ENCODE data around the gene RNU1-4. TPM values are rescaled to one million over a fixed set of nuclear protein-coding genes. Genes with fewer than 3 reads are reported as not detected.
"Not testable (repeated sequence)": the region's sequence is repeated elsewhere in the genome, so short reads cannot be mapped to it uniquely, and the experiment has no call there.

Gene RNU1-4
- polyA plus RNA-seq, 4 donors = not detected

DNA sequence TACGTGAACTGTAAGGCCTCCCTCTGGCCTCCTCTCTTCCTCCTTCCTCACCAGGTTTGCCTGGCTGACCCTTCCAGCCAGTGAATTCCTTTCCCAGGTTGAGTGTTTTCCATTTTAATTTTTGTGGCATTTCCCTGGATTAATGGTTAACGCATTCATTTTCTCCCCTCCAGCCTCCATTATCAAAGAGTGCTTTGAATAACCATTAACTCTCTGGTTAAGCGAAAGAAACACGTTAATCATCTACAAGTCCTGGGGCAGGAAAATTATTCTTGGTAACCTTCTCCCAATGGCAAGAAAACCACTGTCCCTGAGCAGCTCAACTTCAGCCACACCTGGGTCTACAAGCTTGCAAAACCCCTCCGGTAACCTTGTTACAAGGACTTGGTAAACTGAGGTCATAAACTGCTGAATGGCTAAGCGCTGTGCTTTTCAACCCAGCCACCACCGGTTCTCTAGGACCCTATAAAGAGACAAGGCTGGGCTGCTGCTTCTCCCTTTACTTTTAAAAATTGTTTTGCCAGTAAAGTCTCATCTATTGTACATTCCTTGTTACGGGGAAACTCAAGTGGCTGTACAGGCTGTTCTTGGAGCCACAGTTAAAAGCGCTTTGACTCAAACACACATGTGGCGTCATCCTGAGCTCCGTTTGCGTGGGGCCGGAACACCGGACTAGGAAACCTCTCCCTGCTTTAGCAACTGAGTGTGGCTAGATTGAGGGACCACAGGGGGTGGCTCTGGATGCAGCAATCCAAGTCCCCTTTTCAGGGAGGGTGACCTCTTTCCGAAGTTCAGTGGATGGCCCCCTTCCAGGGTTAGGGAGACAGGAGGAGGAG is 24.7 kb downstream of the RNU1-4 start:
- peak in 1 of 4 donors; percentile 80 for DNase-seq (ENCODE audit: low read depth in 4 of 4, low spot score in 3 of 4)

DNA sequence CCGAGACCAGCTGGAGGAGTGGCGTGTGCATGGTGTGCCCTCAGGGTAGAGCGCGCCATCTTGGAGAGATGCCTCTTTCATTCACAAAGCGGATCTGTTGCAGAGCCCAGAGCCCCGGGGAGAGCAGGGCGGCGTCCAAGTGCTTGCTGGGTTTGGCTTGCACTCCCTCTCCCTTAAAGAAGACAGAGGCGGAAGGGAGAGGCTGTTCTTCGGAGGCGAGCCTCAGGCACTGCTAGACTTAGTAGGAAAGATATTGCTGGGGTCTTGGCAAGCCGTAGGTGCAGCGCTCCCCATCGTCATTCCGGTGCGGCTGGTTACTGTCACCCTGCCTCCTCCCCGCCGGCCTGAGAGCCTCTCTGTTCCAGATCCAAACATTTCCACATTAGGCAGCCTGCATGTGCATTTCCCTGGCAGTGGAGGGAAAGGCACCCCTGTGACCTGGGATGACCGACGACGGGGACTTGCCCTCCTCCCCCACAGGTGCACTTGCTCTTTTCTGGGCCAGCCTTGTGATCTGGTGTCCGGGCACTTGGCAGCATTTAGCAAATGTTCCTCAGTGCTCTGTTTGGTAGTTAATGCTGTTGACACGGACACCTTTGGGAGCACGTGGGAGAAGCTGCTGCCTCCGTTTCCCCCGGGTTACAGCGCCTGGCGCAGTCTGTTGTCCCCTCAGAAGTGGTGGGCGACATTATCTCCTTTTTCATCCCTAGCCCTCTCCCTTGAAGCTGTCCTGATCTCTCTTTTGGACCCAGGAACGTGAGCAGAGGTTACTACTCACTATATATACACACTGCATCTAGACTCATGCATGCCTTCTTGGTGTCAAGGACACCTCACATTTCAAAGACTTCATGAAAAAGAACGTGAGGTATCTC is 25.7 kb downstream of the RNU1-4 start:
- DNase-seq (ENCODE audit: low read depth in 4 of 4, low spot score in 3 of 4) = not testable (repeated sequence)

- DNase-seq (ENCODE audit: low read depth in 4 of 4, low spot score in 3 of 4) = not testable (repeated sequence)
Measured at GRCh38 chr1:16766689-16767256, 26.5 kb downstream of the RNU1-4 start.

- not testable (repeated sequence) for DNase-seq (ENCODE audit: low read depth in 4 of 4, low spot score in 3 of 4)
Measured at GRCh38 chr1:16770139-16770759, 29.9 kb downstream of the RNU1-4 start.

DNA sequence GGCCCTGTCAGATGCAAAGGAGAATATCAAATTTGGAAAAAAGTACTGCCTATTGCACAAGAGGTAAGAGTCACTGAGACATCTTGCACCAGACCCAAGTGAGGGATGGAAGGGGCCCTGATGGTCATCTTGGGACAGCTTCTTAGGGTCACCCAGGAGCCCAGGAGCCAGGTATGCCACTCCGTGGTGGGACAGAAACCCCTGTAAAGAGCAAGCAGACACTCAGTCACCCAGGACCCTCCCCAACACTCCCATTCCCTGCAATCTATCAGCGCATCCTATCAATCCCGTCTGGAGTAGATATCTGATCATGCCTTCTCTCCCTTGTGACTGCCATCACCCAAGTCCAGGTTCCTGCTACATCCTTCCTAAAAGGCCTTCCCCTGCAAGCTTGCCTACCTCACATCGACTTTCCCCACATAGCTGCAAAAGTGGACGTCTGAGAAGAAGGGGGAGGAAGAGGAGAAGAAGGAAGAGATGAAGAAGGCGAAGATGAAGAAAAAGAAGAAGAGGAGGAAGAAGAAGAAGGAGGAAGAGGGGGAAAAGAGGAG is 30.7 kb downstream of the RNU1-4 start:
- not testable (repeated sequence) for DNase-seq (ENCODE audit: low read depth in 4 of 4, low spot score in 3 of 4)

GRCh38 chr1:16772275-16773204 is 32.2 kb downstream of the RNU1-4 start:
- peak in 1 of 4 donors; percentile 63 for DNase-seq (ENCODE audit: low read depth in 4 of 4, low spot score in 3 of 4)

- DNase-seq (ENCODE audit: low read depth in 4 of 4, low spot score in 3 of 4) = not testable (repeated sequence)
Measured at GRCh38 chr1:16773205-16773596, 32.9 kb downstream of the RNU1-4 start.

DNA sequence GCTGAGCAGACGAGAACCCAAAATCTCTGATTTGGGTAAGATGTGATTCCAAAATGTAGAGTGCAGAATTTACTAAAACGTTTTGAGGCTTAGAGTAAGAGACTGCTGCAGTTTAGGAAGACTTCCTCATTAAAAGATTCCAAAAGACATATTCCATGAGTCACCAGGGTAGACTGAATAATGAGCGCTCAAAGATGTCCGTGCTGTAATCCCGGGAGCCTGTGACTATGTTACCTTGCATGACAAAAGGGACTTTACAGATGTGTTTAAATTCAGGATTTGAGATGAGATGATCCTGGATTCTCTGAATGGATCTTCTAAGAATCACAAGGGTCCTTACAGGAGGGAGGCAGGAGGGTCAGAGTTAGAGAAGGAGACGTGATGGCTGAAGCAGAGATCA is 33.4 kb downstream of the RNU1-4 start:
- not testable (repeated sequence) for DNase-seq (ENCODE audit: low read depth in 4 of 4, low spot score in 3 of 4)

- DNase-seq (ENCODE audit: low read depth in 4 of 4, low spot score in 3 of 4) = not testable (repeated sequence)
Measured at GRCh38 chr1:16774773-16775172, 34.5 kb downstream of the RNU1-4 start.

DNA sequence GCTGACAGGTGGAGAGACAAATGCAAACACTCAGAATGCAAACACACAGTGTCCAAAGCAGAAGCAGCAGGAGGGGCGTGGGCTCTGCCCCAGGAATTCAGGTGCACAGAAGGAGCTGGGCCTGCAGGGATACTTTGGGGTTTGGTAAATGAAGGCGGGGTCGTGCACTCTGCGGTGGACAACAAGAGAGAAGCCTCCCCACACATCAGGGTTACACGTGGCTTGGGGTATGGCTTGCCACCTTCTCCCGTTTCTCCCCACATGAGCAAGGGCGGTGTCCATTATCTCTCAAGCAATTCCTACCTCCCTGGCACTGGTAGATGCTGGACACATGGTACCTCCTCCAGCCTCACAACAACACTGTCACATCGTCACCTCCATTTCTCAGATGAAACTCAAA is 35.0 kb downstream of the RNU1-4 start:
- not testable (repeated sequence) for DNase-seq (ENCODE audit: low read depth in 4 of 4, low spot score in 3 of 4)

DNA sequence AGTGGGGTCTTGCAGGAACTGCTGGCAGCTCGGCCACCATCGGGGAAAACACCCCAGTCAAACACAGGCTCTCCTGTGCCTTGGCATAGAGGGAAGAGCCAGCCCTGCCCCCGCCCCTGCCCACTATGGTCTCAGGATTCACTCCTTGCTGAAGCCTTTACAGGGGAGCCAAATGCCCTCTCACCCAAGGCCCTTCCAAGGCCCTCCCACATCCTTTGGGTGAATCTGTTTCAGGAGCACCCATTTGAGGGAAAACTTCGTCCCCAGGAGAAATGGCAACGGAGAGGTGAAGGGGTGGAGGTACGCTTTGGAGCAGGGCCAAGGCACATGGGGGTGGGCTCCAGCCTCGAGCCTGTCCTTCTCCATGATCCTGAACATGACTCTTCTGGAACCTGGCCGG is 35.9 kb downstream of the RNU1-4 start:
- DNase-seq (ENCODE audit: low read depth in 4 of 4, low spot score in 3 of 4) = not testable (repeated sequence)

DNA sequence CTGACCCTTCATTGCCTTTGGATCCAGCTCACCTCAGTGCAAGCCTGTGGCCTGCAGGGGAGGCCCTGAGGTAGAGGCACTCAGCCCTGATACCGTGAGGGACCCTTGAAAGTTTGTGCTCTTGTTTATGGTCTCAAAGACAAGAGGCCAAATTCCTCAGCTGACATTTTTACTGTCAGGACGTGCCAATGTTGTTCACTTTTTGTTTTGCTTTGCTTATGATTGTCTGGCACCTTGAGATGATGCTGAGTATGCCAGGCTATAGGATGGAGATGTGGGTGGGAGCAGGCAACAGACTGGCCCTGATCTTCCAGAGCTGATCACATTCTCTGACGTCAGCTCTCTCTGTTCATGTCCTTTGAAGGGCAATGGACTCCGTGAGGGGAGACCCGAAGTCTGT is 36.5 kb downstream of the RNU1-4 start:
- DNase-seq (ENCODE audit: low read depth in 4 of 4, low spot score in 3 of 4) = not testable (repeated sequence)

- DNase-seq (ENCODE audit: low read depth in 4 of 4, low spot score in 3 of 4) = not testable (repeated sequence)
Measured at GRCh38 chr1:16777821-16778220, 37.5 kb downstream of the RNU1-4 start.

DNA sequence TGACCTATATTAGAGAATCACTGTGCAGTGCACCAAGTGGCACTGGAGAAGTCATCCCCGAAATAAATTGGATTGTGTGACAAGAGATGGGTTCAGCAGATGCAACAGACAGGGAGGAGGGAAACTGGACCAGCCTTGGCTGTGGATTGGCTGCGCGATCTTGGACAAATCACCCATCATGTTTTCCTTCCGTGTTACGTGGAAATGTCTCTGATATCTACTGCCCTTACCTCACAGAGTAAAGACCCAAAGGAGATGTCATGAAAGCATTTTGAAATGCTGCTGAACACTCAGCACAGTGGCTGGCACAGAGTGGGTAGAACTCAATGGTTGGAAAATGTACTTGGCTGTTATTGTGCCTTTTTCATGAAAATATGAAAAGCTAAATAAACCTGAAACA is 39.2 kb downstream of the RNU1-4 start:
- DNase-seq (ENCODE audit: low read depth in 4 of 4, low spot score in 3 of 4) = not testable (repeated sequence)

- not testable (repeated sequence) for DNase-seq (ENCODE audit: low read depth in 4 of 4, low spot score in 3 of 4)
Measured at GRCh38 chr1:16781033-16781432, 40.7 kb downstream of the RNU1-4 start.

- DNase-seq (ENCODE audit: low read depth in 4 of 4, low spot score in 3 of 4) = not testable (repeated sequence)
Measured at GRCh38 chr1:16781625-16782024, 41.3 kb downstream of the RNU1-4 start.

- DNase-seq (ENCODE audit: low read depth in 4 of 4, low spot score in 3 of 4) = not testable (repeated sequence)
Measured at GRCh38 chr1:16784955-16785354, 44.6 kb downstream of the RNU1-4 start.

DNA sequence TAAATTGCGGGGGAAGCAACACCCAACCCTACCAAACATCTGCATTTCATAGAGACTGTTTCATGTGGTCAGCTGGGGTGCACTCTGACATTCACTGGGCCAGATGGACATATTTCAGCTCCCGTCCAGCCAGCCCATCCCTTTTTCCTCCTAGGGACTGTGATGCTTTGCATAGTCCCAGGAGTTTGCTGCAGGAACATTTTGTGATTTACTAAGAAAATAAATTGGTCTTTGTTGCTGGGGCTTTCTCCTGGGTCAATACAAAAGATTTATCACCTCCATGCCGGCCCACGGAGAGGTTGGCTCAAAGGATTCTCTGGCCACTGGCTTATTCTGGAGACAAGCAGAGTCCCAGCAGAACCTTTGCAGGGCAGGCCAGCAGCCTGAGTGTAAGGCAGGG is 46.0 kb downstream of the RNU1-4 start:
- not testable (repeated sequence) for DNase-seq (ENCODE audit: low read depth in 4 of 4, low spot score in 3 of 4)

DNA sequence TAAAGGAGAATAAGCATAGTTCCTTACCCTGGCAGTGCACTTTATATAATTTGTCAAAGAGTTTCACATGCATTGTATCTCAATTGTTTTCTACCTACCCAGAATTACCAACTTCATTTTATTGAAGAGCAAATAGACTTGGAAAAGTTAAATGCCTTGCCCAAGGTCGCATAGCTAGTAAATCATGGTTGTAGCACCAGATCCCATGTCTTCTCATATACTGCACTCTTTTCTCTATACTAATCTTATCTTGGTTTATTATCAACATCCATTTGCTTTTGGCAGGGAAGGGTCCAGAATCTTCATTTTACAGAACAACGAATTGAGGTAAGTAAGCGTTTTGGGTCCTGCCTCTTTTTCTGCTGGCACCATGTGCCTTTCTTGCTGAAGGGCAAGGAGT is 46.9 kb downstream of the RNU1-4 start:
- DNase-seq (ENCODE audit: low read depth in 4 of 4, low spot score in 3 of 4) = not testable (repeated sequence)
